K562 (cell line): ENCODE results near the gene DPM1. TPM values are rescaled to one million over a fixed set of nuclear protein-coding genes. Genes with fewer than 3 reads are reported as not detected.
A peak's percentile ranks its signal among the peaks of the same experiment; 100 is the strongest.

Experiments
- CCNT2 ChIP-seq: IDR thresholded peaks from 2 replicates; pipeline ENCODE4 v1.6.1; 2011; ENCODE audit warnings: borderline replicate concordance, low read depth, mild to moderate bottlenecking, moderate library complexity, mixed read lengths, low read length; ENCODE audit not compliant: insufficient read length; ENCODE audit errors: extremely low read depth
- E4F1 ChIP-seq: fragments of 250-450 bp; sonication (Bioruptor Pico); IDR thresholded peaks from 2 replicates; pipeline ENCODE4 v1.5.0; 2021; ENCODE audit warnings: mild to moderate bottlenecking, borderline replicate concordance
- EP300 ChIP-seq: IDR thresholded peaks from 2 replicates; pipeline ENCODE4 v1.6.1; 2012; ENCODE audit warnings: low read length, improper control_type of control experiment
- FOSL1 ChIP-seq: fragments of 200-800 bp; sonication (Bioruptor generic); conservative IDR thresholded peaks from 2 replicates; pipeline ENCODE4 v1.6.1; 2016; ENCODE audit warnings: missing genetic modification characterization, missing compliant biosample characterization
- FOXJ2 ChIP-seq: fragments of 200-800 bp; sonication (Bioruptor generic); IDR thresholded peaks from 2 replicates; pipeline ENCODE4 v1.6.1; 2016; ENCODE audit warnings: missing genetic modification characterization, missing compliant biosample characterization
- GATAD2A ChIP-seq: fragments of 450-650 bp; IDR thresholded peaks from 2 replicates; pipeline ENCODE4 v1.6.1; 2017
- HMBOX1 ChIP-seq: sonication (generic); IDR thresholded peaks from 2 replicates; pipeline ENCODE4 v1.6.1; 2016
- KLF16 ChIP-seq: IDR thresholded peaks from 2 replicates; pipeline ENCODE4 v1.6.1; 2016; ENCODE audit warnings: antibody characterized with exemption
- MAFF ChIP-seq: IDR thresholded peaks from 2 replicates; pipeline ENCODE4 v1.6.1; 2012; ENCODE audit warnings: low read length, improper control_type of control experiment
- MECOM ChIP-seq: fragments of 250-450 bp; sonication (Bioruptor Pico); IDR thresholded peaks from 2 replicates; pipeline ENCODE4 v1.8.0; 2022; ENCODE audit warnings: inconsistent platforms
- MITF ChIP-seq: IDR thresholded peaks from 2 replicates; pipeline ENCODE4 v1.6.1; 2014; ENCODE audit warnings: antibody characterized with exemption
- NCOA1 ChIP-seq: fragments of 450-650 bp; IDR thresholded peaks from 2 replicates; pipeline ENCODE4 v1.6.1; 2016; ENCODE audit warnings: low read depth
- SREBF2 ChIP-seq: sonication (generic); formaldehyde crosslinking; IDR thresholded peaks from 2 replicates; pipeline ENCODE4 v1.4.0; 2020; ENCODE audit warnings: mild to moderate bottlenecking, missing genetic modification reagents
- VEZF1 ChIP-seq: fragments of 200-800 bp; sonication (Bioruptor generic); IDR thresholded peaks from 2 replicates; pipeline ENCODE4 v1.6.1; 2017; ENCODE audit warnings: missing genetic modification characterization, missing compliant biosample characterization
- ZNF165 ChIP-seq: fragments of 250-450 bp; sonication (Bioruptor Pico); IDR thresholded peaks from 2 replicates; pipeline ENCODE4 v1.4.0; 2020; ENCODE audit warnings: borderline replicate concordance
- ZNF592 ChIP-seq: fragments of 450-650 bp; IDR thresholded peaks from 2 replicates; pipeline ENCODE4 v1.6.1; 2017; ENCODE audit warnings: antibody characterized with exemption, mild to moderate bottlenecking
- ZNF707 ChIP-seq: fragments of 250-450 bp; sonication (Bioruptor Pico); conservative IDR thresholded peaks from 2 replicates; pipeline ENCODE4 v1.8.0; 2022; ENCODE audit warnings: inconsistent platforms, mild to moderate bottlenecking, moderate library complexity
- polyA plus RNA-seq, 8 experiments: library from polyadenylated mRNA; depleted of rRNA in 4 of 8; stranded (reverse) in 5 of 8; unstranded in 3 of 8; fragments of >200 nt; fragmentation: Nextera tagmentation in 2 of 8; fragmentation: Illumina TruSeq in 1 of 8; extraction: Ambion mirVana in 2 of 8; extraction: Trizol in 1 of 8; gene quantifications; 2 replicates each; pipeline versions ENCODE4 v1.2.1 to v1.2.3, GENCODE V29; 2011 to 2014; ENCODE audit warnings: inconsistent platforms in 1 of 8, missing spikeins in 1 of 8
- total RNA-seq, 7 experiments: library from RNA; depleted of rRNA in 6 of 7; stranded (reverse); fragments of >200 nt in 6 of 7; fragmentation: Illumina TruSeq in 2 of 7; extraction: Trizol in 2 of 7; gene quantifications; 2 replicates each; pipeline versions ENCODE4 v1.2.1 to v1.2.3, GENCODE V29; 2011 to 2021; ENCODE audit warnings: low replicate concordance in 1 of 7

The DPM1 gene
- total and polyA plus RNA-seq, 9 of the 15 experiments (the other 6 are each of a cell fraction or from before 2014, with no cell fraction given) = 75.2 to 190 (median 153) TPM

- no peak for TF ChIP-seq E4F1 (CRISPR knock-in tag)
- peak; percentile 93 for TF ChIP-seq ZNF592
- no peak for TF ChIP-seq ZNF707
- TF ChIP-seq MITF = no peak
- no peak for TF ChIP-seq ZNF165 (CRISPR knock-in tag)
- TF ChIP-seq VEZF1 (CRISPR knock-in tag) = peak; percentile 97
- peak; percentile 75 for TF ChIP-seq GATAD2A
- no peak for TF ChIP-seq SREBF2 (CRISPR knock-in tag)
- TF ChIP-seq EP300 = peak; percentile 76
- TF ChIP-seq FOSL1 (tag) = no peak; the same call in 1 of the 2 replicates
- no peak for TF ChIP-seq NCOA1
- no peak for TF ChIP-seq MECOM (CRISPR knock-in tag)
- TF ChIP-seq KLF16 = peak; percentile 87
- no peak for TF ChIP-seq CCNT2
- no peak for TF ChIP-seq MAFF
- no peak for TF ChIP-seq FOXJ2 (tag)
- TF ChIP-seq HMBOX1 = no peak
These were observed 28.8 kb downstream of the DPM1 start (continued) for GRCh38 chr20:50929299-50930138.
